Measurements from ENCODE around the gene COQ8B.
"Not testable (repeated sequence)": the region's sequence is repeated elsewhere in the genome, so short reads cannot be mapped to it uniquely, and the experiment has no call there.

COQ8B gene

GRCh38 chr19:40716482-40717324 is at the start of gene COQ8B, which contains the start of gene ITPKC:
Gene COQ8B (minus strand): TSS chr19:40716886. CDS start chr19:40714632, 2,254 bp downstream.
Gene ITPKC (plus strand): TSS chr19:40717112. CDS start chr19:40717136, 24 bp downstream.
- DNase-seq (ENCODE audit: low spot score) = peak; percentile 99

- DNase-seq (ENCODE audit: low spot score) = not testable (repeated sequence)
These were observed 49.7 kb upstream of the COQ8B start for GRCh38 chr19:40766385-40766784.

GRCh38 chr19:40763963-40764362 is 47.3 kb upstream of the COQ8B start:
- no peak for DNase-seq (ENCODE audit: low spot score)

GRCh38 chr19:40763526-40763925 is 46.8 kb upstream of the COQ8B start:
- no peak for DNase-seq (ENCODE audit: low spot score)

GRCh38 chr19:40762754-40763470 is 46.2 kb upstream of the COQ8B start:
- no peak for DNase-seq (ENCODE audit: low spot score)

- DNase-seq (ENCODE audit: low spot score) = no peak
These were observed 42.7 kb upstream of the COQ8B start for GRCh38 chr19:40759352-40759751.

GRCh38 chr19:40758491-40758890 is 41.8 kb upstream of the COQ8B start:
- DNase-seq (ENCODE audit: low spot score) = no peak

- DNase-seq (ENCODE audit: low spot score) = no peak
These were observed 39.9 kb upstream of the COQ8B start for GRCh38 chr19:40756502-40757110.

GRCh38 chr19:40755791-40756190 is 39.1 kb upstream of the COQ8B start:
- DNase-seq (ENCODE audit: low spot score) = no peak

- no peak for DNase-seq (ENCODE audit: low spot score)
These were observed 38.5 kb upstream of the COQ8B start for GRCh38 chr19:40755248-40755624.

- DNase-seq (ENCODE audit: low spot score) = no peak
These were observed 38.0 kb upstream of the COQ8B start for GRCh38 chr19:40754611-40755247.

- DNase-seq (ENCODE audit: low spot score) = no peak
These were observed 35.6 kb upstream of the COQ8B start for GRCh38 chr19:40752257-40752781.

- peak; percentile 98 for DNase-seq (ENCODE audit: low spot score)
These were observed 34.3 kb upstream of the COQ8B start, which contains the start of gene SNRPA for GRCh38 chr19:40750874-40751537. Gene SNRPA (plus strand): TSS chr19:40751203. CDS start chr19:40751409, 206 bp downstream.

- peak; percentile 100 for DNase-seq (ENCODE audit: low spot score)
These were observed 33.6 kb upstream of the COQ8B start, which contains the start of gene ACTMAP for GRCh38 chr19:40750058-40750873. Gene ACTMAP (minus strand): TSS chr19:40750477. CDS start chr19:40749803, 674 bp downstream.

- no peak for DNase-seq (ENCODE audit: low spot score)
These were observed 30.9 kb upstream of the COQ8B start for GRCh38 chr19:40747536-40747935.

GRCh38 chr19:40745402-40745780 is 28.7 kb upstream of the COQ8B start:
- DNase-seq (ENCODE audit: low spot score) = no peak

GRCh38 chr19:40744554-40745401 is 28.1 kb upstream of the COQ8B start:
- peak; percentile 48 for DNase-seq (ENCODE audit: low spot score)

- no peak for DNase-seq (ENCODE audit: low spot score)
These were observed 27.2 kb upstream of the COQ8B start for GRCh38 chr19:40743926-40744325.

GRCh38 chr19:40742886-40743285 is 26.2 kb upstream of the COQ8B start:
- DNase-seq (ENCODE audit: low spot score) = no peak
